Measurements from ENCODE around the gene NENF. TPM values are rescaled to one million over a fixed set of nuclear protein-coding genes. Genes with fewer than 3 reads are reported as not detected.
A peak's percentile ranks its signal among the peaks of the same experiment; 100 is the strongest.

The NENF gene
- total RNA-seq, 2 donors from 2014 or later = 34.9 to 35.7 TPM

- H3K36me3 Mint-ChIP-seq = no peaks in the 10 kb centered on the region
- no peaks in the 10 kb centered on the region for H3K9me3 Mint-ChIP-seq
- ATAC-seq (peak in 1 of 2 donors; percentile 15), DNase-seq (ENCODE audit: low spot score in 2 of 2) (no peak)
- no peak overlapping the region for H3K27ac Mint-ChIP-seq
These were observed 50.1 kb downstream of the NENF start for GRCh38 chr1:212482637-212483441.

GRCh38 chr1:212484701-212485570 lies 52.2 kb downstream of the NENF start:
- H3K27ac Mint-ChIP-seq = no peak overlapping the region
- H3K36me3 Mint-ChIP-seq = no peaks in the 10 kb centered on the region
- DNase-seq (ENCODE audit: low spot score in 2 of 2) (no peak), ATAC-seq (no peak)
- H3K9me3 Mint-ChIP-seq = no peaks in the 10 kb centered on the region

GRCh38 chr1:212485571-212485912 lies 52.8 kb downstream of the NENF start:
- Mint-ChIP-seq H3K9me3 (no peaks in the 10 kb centered on the region), H3K27ac (no peak overlapping the region), H3K36me3 (no peaks in the 10 kb centered on the region)
- DNase-seq (ENCODE audit: low spot score in 2 of 2) = no peak
- no peak for ATAC-seq

- Mint-ChIP-seq H3K36me3 (no peaks in the 10 kb centered on the region), H3K27ac (no peak overlapping the region), H3K9me3 (no peaks in the 10 kb centered on the region)
- DNase-seq (ENCODE audit: low spot score in 2 of 2) (no peak), ATAC-seq (peak in 1 of 2 donors; percentile 62)
These were observed 53.3 kb downstream of the NENF start for GRCh38 chr1:212485913-212486618.

- H3K9me3 Mint-ChIP-seq = no peaks in the 10 kb centered on the region
- ATAC-seq (no peak), DNase-seq (ENCODE audit: low spot score in 2 of 2) (no peak)
- no peak overlapping the region for H3K27ac Mint-ChIP-seq
- H3K36me3 Mint-ChIP-seq = no peaks in the 10 kb centered on the region
These were observed 53.9 kb downstream of the NENF start for GRCh38 chr1:212486619-212486975.

- ATAC-seq = no peak
- Mint-ChIP-seq H3K9me3 (no peaks in the 10 kb centered on the region), H3K27ac (no peak overlapping the region), H3K36me3 (no peaks in the 10 kb centered on the region)
- no peak for DNase-seq (ENCODE audit: low spot score in 2 of 2)
These were observed 54.6 kb downstream of the NENF start for GRCh38 chr1:212487286-212487685.

- no peaks in the 10 kb centered on the region for H3K36me3 Mint-ChIP-seq
- ATAC-seq = no peak
- no peak for DNase-seq (ENCODE audit: low spot score in 2 of 2)
- no peak overlapping the region for H3K27ac Mint-ChIP-seq
- no peaks in the 10 kb centered on the region for H3K9me3 Mint-ChIP-seq
These were observed 55.2 kb downstream of the NENF start for GRCh38 chr1:212487774-212488435.

GRCh38 chr1:212488436-212489283 lies 55.9 kb downstream of the NENF start:
- Mint-ChIP-seq H3K36me3 (no peaks in the 10 kb centered on the region), H3K9me3 (no peaks in the 10 kb centered on the region), H3K27ac (no peak overlapping the region)
- ATAC-seq (peak; percentile 65 to 77), DNase-seq (ENCODE audit: low spot score in 2 of 2) (no peak)

GRCh38 chr1:212489284-212489859 lies 56.7 kb downstream of the NENF start:
- Mint-ChIP-seq H3K27ac (no peak overlapping the region), H3K36me3 (no peaks in the 10 kb centered on the region), H3K9me3 (no peaks in the 10 kb centered on the region)
- no peak for DNase-seq (ENCODE audit: low spot score in 2 of 2)
- no peak for ATAC-seq

- Mint-ChIP-seq H3K9me3 (no peaks in the 10 kb centered on the region), H3K27ac (no peak overlapping the region), H3K36me3 (no peaks in the 10 kb centered on the region)
- ATAC-seq (no peak), DNase-seq (ENCODE audit: low spot score in 2 of 2) (no peak)
These were observed 57.6 kb downstream of the NENF start for GRCh38 chr1:212490276-212490675.

- DNase-seq (ENCODE audit: low spot score in 2 of 2) = no peak
- H3K9me3 Mint-ChIP-seq = no peaks in the 10 kb centered on the region
- H3K36me3 Mint-ChIP-seq = no peaks in the 10 kb centered on the region
- no peak overlapping the region for H3K27ac Mint-ChIP-seq
- no peak for ATAC-seq
These were observed 58.7 kb downstream of the NENF start for GRCh38 chr1:212491454-212491853.

Other genes with a start within 250 kb of the NENF start
- 10 to 100 TPM; 28.1 to 33.1 TPM for gene PPP2R5A, start 147.5 kb upstream of the NENF start, total RNA-seq
- 10 to 100 TPM; 10.1 to 16.9 TPM for gene PACC1, start 18.0 kb upstream of the NENF start, total RNA-seq
- gene ATF3, start 175.8 kb downstream of the NENF start, total RNA-seq = 10 to 100 TPM; 25.1 to 48.4 TPM